K562 treated with DMSO at 1 percent for 12 hours (cell line): ENCODE data around the gene OTOA. TPM values are rescaled to one million over a fixed set of nuclear protein-coding genes. Genes with fewer than 3 reads are reported as not detected.

ENCODE experiments used
- total RNA-seq: library from RNA; unstranded; fragments of 300-600 nt; gene quantifications from 2 replicates; pipeline ENCODE4 v1.2.3, GENCODE V29; 2022; ENCODE audit not compliant: insufficient read depth

OTOA gene
- total RNA-seq: not detected in 2 replicates

GRCh38 chr16:21663889-21664647 is at the start of gene OTOA:
Gene OTOA, plus strand, starts transcription at chr16:21663968. Its CDS starts 14,547 bp downstream, at chr16:21678515.

GRCh38 chr16:21652453-21652852 is 11.3 kb upstream of the OTOA start, which contains the start of gene IGSF6:
Gene IGSF6, minus strand, starts transcription at chr16:21652608. Its CDS starts 10 bp downstream, at chr16:21652598.

Other genes with a start within 250 kb of the OTOA start
- gene METTL9, start 64.4 kb upstream of the OTOA start, total RNA-seq: 94.5 and 156 TPM in 2 replicates
- not detected in 2 replicates for gene IGSF6, start 11.4 kb upstream of the OTOA start, total RNA-seq
- gene NPIPB4, start 193.8 kb downstream of the OTOA start, total RNA-seq: 2.2 and 17.3 TPM in 2 replicates